NCI-H1092 (cell line): Measurements from ENCODE around the gene CORO2B.

Experiments
- DNase-seq: peaks from one replicate; lab custom pipeline; 2025; lab: John Stamatoyannopoulos, UW

CORO2B gene

GRCh38 chr15:68578980-68579935 lies at the start of gene CORO2B:
Gene CORO2B, plus strand, starts transcription at chr15:68578993. Its CDS starts 270 bp downstream, at chr15:68579263.
- DNase-seq, result peak; percentile 50

GRCh38 chr15:68531387-68532179 lies 47.2 kb upstream of the CORO2B start:
- DNase-seq, result no peak

GRCh38 chr15:68536331-68537095 lies 42.3 kb upstream of the CORO2B start:
- DNase-seq, result no peak

GRCh38 chr15:68537097-68537496 lies 41.7 kb upstream of the CORO2B start:
- no peak for DNase-seq

GRCh38 chr15:68537506-68537905 lies 41.3 kb upstream of the CORO2B start:
- no peak for DNase-seq

GRCh38 chr15:68538311-68538710 lies 40.5 kb upstream of the CORO2B start:
- no peak for DNase-seq

- no peak for DNase-seq
Observed at GRCh38 chr15:68541743-68542142, 37.0 kb upstream of the CORO2B start.

- DNase-seq, result no peak
Observed at GRCh38 chr15:68542348-68542747, 36.4 kb upstream of the CORO2B start.

- DNase-seq, result no peak
Observed at GRCh38 chr15:68542771-68543164, 36.0 kb upstream of the CORO2B start.

GRCh38 chr15:68543165-68544008 lies 35.4 kb upstream of the CORO2B start:
- DNase-seq, result no peak

GRCh38 chr15:68546318-68546717 lies 32.5 kb upstream of the CORO2B start:
- DNase-seq, result no peak

GRCh38 chr15:68548364-68548763 lies 30.4 kb upstream of the CORO2B start:
- DNase-seq, result no peak

GRCh38 chr15:68550004-68550403 lies 28.8 kb upstream of the CORO2B start:
- DNase-seq, result no peak

- peak; percentile 24 for DNase-seq
Observed at GRCh38 chr15:68550498-68551295, 28.1 kb upstream of the CORO2B start.

- DNase-seq, result no peak
Observed at GRCh38 chr15:68551296-68551635, 27.5 kb upstream of the CORO2B start.

GRCh38 chr15:68552344-68552743 lies 26.4 kb upstream of the CORO2B start:
- no peak for DNase-seq

- no peak for DNase-seq
Observed at GRCh38 chr15:68552773-68553172, 26.0 kb upstream of the CORO2B start.

GRCh38 chr15:68553314-68553993 lies 25.3 kb upstream of the CORO2B start:
- DNase-seq, result no peak

GRCh38 chr15:68553994-68554720 lies 24.6 kb upstream of the CORO2B start:
- DNase-seq, result peak; percentile 77
